Kidney (tissue), 14 donors: ENCODE data around the gene TPO. TPM values are rescaled to one million over a fixed set of nuclear protein-coding genes. Genes with fewer than 3 reads are reported as not detected.

Source experiments
- DNase-seq, 5 donors: peaks; one replicate each; pipeline ENCODE4 v3.0.0-alpha.2; 2013 to 2020
- FAIRE-seq: peaks from 2 replicates; lab custom pipeline; 2012; peaks lifted over from hg19 to GRCh38; lab: Jason Lieb, UNC
- H3K27ac ChIP-seq, 2 donors: one replicate each; pipeline ENCODE4 v1.7.0; 2013; ENCODE audit warnings: low read depth in 2 of 2, low read length in 2 of 2, inconsistent platforms in 1 of 2
- H3K27me3 ChIP-seq: one replicate; pipeline ENCODE4 v1.7.1; 2013; ENCODE audit warnings: low read length, inconsistent platforms; ENCODE audit not compliant: control insufficient read depth, insufficient read depth
- H3K36me3 ChIP-seq, 3 donors: one replicate each; pipeline versions ENCODE4 v1.7.0 to v1.7.1; 2013; ENCODE audit warnings: low read length in 3 of 3, control low read depth in 1 of 3, inconsistent platforms in 1 of 3; ENCODE audit not compliant: insufficient read depth in 3 of 3, control insufficient read depth in 2 of 3
- H3K4me1 ChIP-seq, 3 donors: one replicate each; pipeline versions ENCODE4 v1.7.0 to v1.7.1; 2013; ENCODE audit warnings: low read length in 3 of 3, inconsistent platforms in 1 of 3, low read depth in 1 of 3; ENCODE audit not compliant: control insufficient read depth in 2 of 3, insufficient read depth in 2 of 3
- H3K4me3 ChIP-seq, 3 donors: one replicate each; pipeline versions ENCODE4 v1.7.0 to v1.8.1; 2013; ENCODE audit warnings: low read length in 3 of 3, control low read depth in 1 of 3, inconsistent platforms in 1 of 3
- H3K9ac ChIP-seq, 3 donors: one replicate each; pipeline versions ENCODE4 v1.7.0 to v1.7.1; 2013; ENCODE audit warnings: low read length in 3 of 3, control low read depth in 1 of 3, inconsistent platforms in 1 of 3
- H3K9me3 ChIP-seq, 3 donors: one replicate each; pipeline versions ENCODE4 v1.7.0 to v1.7.1; 2013; ENCODE audit warnings: low read length in 3 of 3, control low read depth in 1 of 3, inconsistent platforms in 1 of 3; ENCODE audit not compliant: control insufficient read depth in 2 of 3, insufficient read depth in 1 of 3
- intact Hi-C: fragments of 100-400 bp; cut with DNase I; formaldehyde crosslinking; loops from one replicate; pipeline ENCODE4 v1.11.1; 2022
- polyA plus RNA-seq: library from polyadenylated mRNA; stranded (reverse); fragments of 350-450 nt; fragmentation: Illumina TruSeq; extraction: RNeasy Lipid Tissue Mini Kit (QIAGEN cat#74804); gene quantifications from one replicate; pipeline ENCODE4 v1.2.3, GENCODE V29; 2014; ENCODE audit warnings: low read depth, low replicate concordance; ENCODE audit not compliant: insufficient read depth
- total RNA-seq: library from RNA; stranded (reverse); fragmentation: NEBNext Ultra II Directional; extraction: Animal tissue kit (Norgen Biotek cat#: 25700); gene quantifications from one replicate; pipeline ENCODE4 v1.2.1, GENCODE V29; 2021
- TF ChIP-seq, protein P1 (sequence below): IDR thresholded peaks from 3 replicates; pipeline ENCODE4 v1.5.1; 2012; ENCODE audit warnings: mild to moderate bottlenecking, moderate library complexity, borderline replicate concordance; ENCODE audit not compliant: insufficient read depth; ENCODE audit errors: extremely low read depth
- donor health status: control.
- donor health status: control.
- donor health status: control.
- donor health status: control.
- donor health status: control.
- donor health status: DM: yes; HTN: yes; CAD: no.
- donor health status: Normal renal cell carcinoma (clear cell type).

The TPO gene
- total and polyA plus RNA-seq, 2 donors from 2014 or later, result not detected

DNA sequence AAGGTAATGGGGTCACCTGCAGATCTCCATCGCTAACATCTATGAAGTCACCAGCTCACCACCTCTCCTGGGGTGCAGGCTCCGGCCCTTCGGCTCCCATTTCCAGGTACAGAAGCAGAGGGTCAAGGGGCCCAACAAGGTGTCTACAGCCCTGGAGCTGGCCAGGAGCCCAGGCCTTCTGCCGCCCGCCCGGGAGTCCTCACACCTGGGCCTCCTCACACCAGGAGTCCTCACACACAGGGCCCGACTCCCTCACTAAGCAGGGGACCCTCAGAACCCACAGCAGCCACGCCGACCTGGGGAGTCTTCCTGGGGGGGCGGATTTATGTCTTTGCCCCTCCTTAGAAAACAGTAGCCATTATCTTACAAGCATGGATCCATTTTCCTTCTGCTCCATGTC is 43.4 kb upstream of the TPO start:
- H3K9ac ChIP-seq, result no peak overlapping the region
- DNase-seq (peak in 1 of 5 donors; percentile 65), FAIRE-seq (no peak)
- H3K4me1 ChIP-seq, result no peaks in the 10 kb centered on the region
- intact Hi-C loops, result no loop called here
- no peak overlapping the region for H3K4me3 ChIP-seq
- H3K27me3 ChIP-seq, result no peaks in the 10 kb centered on the region
- no peak overlapping the region for H3K27ac ChIP-seq
- no peaks in the 10 kb centered on the region for H3K9me3 ChIP-seq
- TF ChIP-seq, protein P1, sequence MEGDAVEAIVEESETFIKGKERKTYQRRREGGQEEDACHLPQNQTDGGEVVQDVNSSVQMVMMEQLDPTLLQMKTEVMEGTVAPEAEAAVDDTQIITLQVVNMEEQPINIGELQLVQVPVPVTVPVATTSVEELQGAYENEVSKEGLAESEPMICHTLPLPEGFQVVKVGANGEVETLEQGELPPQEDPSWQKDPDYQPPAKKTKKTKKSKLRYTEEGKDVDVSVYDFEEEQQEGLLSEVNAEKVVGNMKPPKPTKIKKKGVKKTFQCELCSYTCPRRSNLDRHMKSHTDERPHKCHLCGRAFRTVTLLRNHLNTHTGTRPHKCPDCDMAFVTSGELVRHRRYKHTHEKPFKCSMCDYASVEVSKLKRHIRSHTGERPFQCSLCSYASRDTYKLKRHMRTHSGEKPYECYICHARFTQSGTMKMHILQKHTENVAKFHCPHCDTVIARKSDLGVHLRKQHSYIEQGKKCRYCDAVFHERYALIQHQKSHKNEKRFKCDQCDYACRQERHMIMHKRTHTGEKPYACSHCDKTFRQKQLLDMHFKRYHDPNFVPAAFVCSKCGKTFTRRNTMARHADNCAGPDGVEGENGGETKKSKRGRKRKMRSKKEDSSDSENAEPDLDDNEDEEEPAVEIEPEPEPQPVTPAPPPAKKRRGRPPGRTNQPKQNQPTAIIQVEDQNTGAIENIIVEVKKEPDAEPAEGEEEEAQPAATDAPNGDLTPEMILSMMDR, result no peak
- no peaks in the 10 kb centered on the region for H3K36me3 ChIP-seq

DNA sequence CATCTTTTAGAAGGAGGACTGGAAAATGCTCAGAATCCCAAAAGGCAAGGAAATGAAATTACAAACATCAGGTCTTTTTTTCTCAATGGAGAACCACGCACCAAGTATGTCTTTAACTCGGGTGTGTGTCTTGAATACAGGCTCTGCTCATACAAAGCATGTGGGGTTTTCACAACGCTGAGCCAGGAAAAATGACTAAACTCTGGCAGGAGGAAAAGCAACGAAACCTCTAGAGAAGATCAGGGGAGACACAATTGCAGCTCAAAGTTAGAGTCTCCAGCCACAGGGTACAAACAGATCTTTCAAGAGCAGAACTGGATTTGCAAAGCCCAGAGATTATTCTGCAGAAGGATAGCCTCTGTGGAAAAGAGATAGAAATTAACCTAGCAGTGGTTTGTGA is 42.8 kb upstream of the TPO start:
- Histone ChIP-seq H3K4me1 (no peaks in the 10 kb centered on the region), H3K4me3 (no peak overlapping the region), H3K9ac (no peak overlapping the region), H3K27me3 (no peaks in the 10 kb centered on the region), H3K27ac (no peak overlapping the region), H3K36me3 (no peaks in the 10 kb centered on the region), H3K9me3 (no peaks in the 10 kb centered on the region)
- FAIRE-seq (no peak), DNase-seq (no peak)
- TF ChIP-seq, protein P1, result no peak
- intact Hi-C loops, result no loop called here

DNA sequence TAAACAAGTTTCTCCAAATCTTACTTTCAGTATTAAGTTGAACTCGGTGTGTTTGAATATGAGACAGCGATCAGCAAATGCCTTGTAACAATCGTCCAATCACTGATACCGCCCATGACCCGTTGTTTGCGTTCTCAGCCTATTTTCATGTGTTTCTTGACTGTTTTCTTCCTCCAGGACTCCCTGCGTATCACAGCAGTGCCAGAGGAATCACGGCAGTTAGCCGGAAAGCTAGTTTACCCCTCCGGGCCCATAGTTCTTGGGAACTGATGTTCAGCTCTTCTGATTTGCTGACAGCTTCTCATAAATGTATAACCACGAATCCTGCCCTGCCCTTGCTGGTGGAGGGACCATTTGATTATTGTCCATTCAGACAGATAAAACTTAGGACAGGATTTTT is 42.2 kb upstream of the TPO start:
- intact Hi-C loops, result no loop called here
- H3K9me3 ChIP-seq, result no peaks in the 10 kb centered on the region
- H3K4me1 ChIP-seq, result no peaks in the 10 kb centered on the region
- FAIRE-seq (no peak), DNase-seq (no peak)
- H3K36me3 ChIP-seq, result no peaks in the 10 kb centered on the region
- no peak overlapping the region for H3K9ac ChIP-seq
- H3K27me3 ChIP-seq, result no peaks in the 10 kb centered on the region
- H3K4me3 ChIP-seq, result no peak overlapping the region
- TF ChIP-seq, protein P1, result no peak
- no peak overlapping the region for H3K27ac ChIP-seq

DNA sequence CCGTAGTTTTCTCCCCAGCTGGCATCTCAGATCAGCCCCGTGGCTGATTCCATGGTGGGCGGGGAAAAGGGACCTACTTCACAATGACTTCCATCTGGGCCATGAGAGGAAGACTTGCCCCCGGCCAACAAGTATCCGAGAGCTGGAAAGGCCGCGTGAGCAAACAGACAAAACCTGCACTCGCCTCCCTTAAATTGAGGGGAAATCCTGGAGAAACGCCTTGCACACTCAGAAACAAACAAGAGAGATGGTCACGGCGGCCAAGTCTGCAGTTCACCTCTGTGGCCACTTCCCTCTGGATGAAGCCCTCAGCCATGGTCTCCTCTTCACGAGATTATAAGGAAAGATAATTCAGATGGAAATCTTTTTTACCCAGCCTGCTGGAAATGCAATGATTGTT is 39.4 kb upstream of the TPO start:
- intact Hi-C loops, result no loop called here
- no peak for FAIRE-seq

More for the DNA sequence above, 39.4 kb upstream of the TPO start:
- DNase-seq, result no peak
- Histone ChIP-seq H3K9me3 (no peaks in the 10 kb centered on the region), H3K36me3 (no peaks in the 10 kb centered on the region), H3K27me3 (no peaks in the 10 kb centered on the region), H3K9ac (no peak overlapping the region), H3K27ac (no peak overlapping the region), H3K4me1 (no peaks in the 10 kb centered on the region), H3K4me3 (no peak overlapping the region)
- TF ChIP-seq, protein P1, result no peak
